Daoy (cell line): Measurements from ENCODE around the gene RMC1. TPM values are rescaled to one million over a fixed set of nuclear protein-coding genes. Genes with fewer than 3 reads are reported as not detected.
"Not testable (repeated sequence)": the region's sequence is repeated elsewhere in the genome, so short reads cannot be mapped to it uniquely, and the experiment has no call there.

Source experiments
- DNase-seq: peaks from one replicate; pipeline ENCODE4 v3.0.0-alpha.2; 2015; ENCODE audit warnings: low read depth
- total RNA-seq: library from RNA; depleted of rRNA; stranded (reverse); fragments of >200 nt; shearing (Covaris generic); gene quantifications from 2 replicates; pipeline ENCODE4 v1.2.3, GENCODE V29; 2014

The RMC1 gene
- total RNA-seq, 1 experiment from 2014 or later, result 32.7 TPM

- no peak for DNase-seq
Measured at GRCh38 chr18:23498117-23498516, 5.2 kb upstream of the RMC1 start.

GRCh38 chr18:23498877-23499276, 4.4 kb upstream of the RMC1 start:
- DNase-seq, result peak; percentile 63

GRCh38 chr18:23499291-23499781, 4.0 kb upstream of the RMC1 start:
- no peak for DNase-seq

- DNase-seq, result no peak
Measured at GRCh38 chr18:23501626-23502025, 1.7 kb upstream of the RMC1 start.

- DNase-seq, result no peak
Measured at GRCh38 chr18:23502516-23503037, 734 bp upstream of the RMC1 start.

- DNase-seq, result no peak
Measured at GRCh38 chr18:23503963-23504344, 643 bp downstream of the RMC1 start.

- no peak for DNase-seq
Measured at GRCh38 chr18:23504720-23505119, 1.4 kb downstream of the RMC1 start.

- no peak for DNase-seq
Measured at GRCh38 chr18:23506393-23506792, 3.1 kb downstream of the RMC1 start.

GRCh38 chr18:23510923-23511322, 7.6 kb downstream of the RMC1 start:
- DNase-seq, result not testable (repeated sequence)

GRCh38 chr18:23512216-23512615, 8.9 kb downstream of the RMC1 start:
- DNase-seq, result not testable (repeated sequence)

GRCh38 chr18:23512641-23513040, 9.3 kb downstream of the RMC1 start:
- DNase-seq, result no peak

- DNase-seq, result peak; percentile 64
Measured at GRCh38 chr18:23515911-23516546, 12.7 kb downstream of the RMC1 start.

GRCh38 chr18:23519734-23520133, 16.4 kb downstream of the RMC1 start:
- DNase-seq, result no peak

- DNase-seq, result no peak
Measured at GRCh38 chr18:23521271-23521670, 18.0 kb downstream of the RMC1 start.

- DNase-seq, result no peak
Measured at GRCh38 chr18:23521907-23522306, 18.6 kb downstream of the RMC1 start.

- no peak for DNase-seq
Measured at GRCh38 chr18:23523429-23524212, 20.3 kb downstream of the RMC1 start.

- DNase-seq, result no peak
Measured at GRCh38 chr18:23524213-23524707, 20.9 kb downstream of the RMC1 start.

GRCh38 chr18:23526501-23527063, 23.3 kb downstream of the RMC1 start:
- DNase-seq, result no peak

- peak; percentile 13 for DNase-seq
Measured at GRCh38 chr18:23528580-23529472, 25.5 kb downstream of the RMC1 start.

GRCh38 chr18:23529604-23530003, 26.3 kb downstream of the RMC1 start:
- peak; percentile 52 for DNase-seq

- DNase-seq, result no peak
Measured at GRCh38 chr18:23530195-23530594, 26.9 kb downstream of the RMC1 start.
